GM12891 (cell line): ENCODE data around the gene HOXD10.

ENCODE experiments used
- DNase-seq: peaks from one replicate; pipeline ENCODE4 v3.0.0; 2011; ENCODE audit warnings: low spot score; ENCODE audit not compliant: insufficient read length
- FAIRE-seq: peaks from 2 replicates; lab custom pipeline; 2011; peaks lifted over from hg19 to GRCh38; lab: Jason Lieb, UNC
- PAX5 ChIP-seq: IDR thresholded peaks from 2 replicates; pipeline ENCODE4 v1.6.1; 2011; ENCODE audit warnings: low read length, moderate library complexity, mild to moderate bottlenecking; ENCODE audit not compliant: insufficient read depth, severe bottlenecking
- POLR2A ChIP-seq: IDR thresholded peaks from 2 replicates; pipeline ENCODE4 v1.6.1; 2011; ENCODE audit warnings: low read depth, low read length, control low read depth
- POLR2AphosphoS5 ChIP-seq: IDR thresholded peaks from 2 replicates; pipeline ENCODE4 v1.6.1; 2011; ENCODE audit warnings: low read depth, low read length, control low read depth
- POU2F2 ChIP-seq: IDR thresholded peaks from 2 replicates; pipeline ENCODE4 v1.6.1; 2011; ENCODE audit warnings: low read depth, mild to moderate bottlenecking, control low read depth, low read length, moderate library complexity
- SPI1 ChIP-seq: IDR thresholded peaks from 2 replicates; pipeline ENCODE4 v1.6.1; 2011; ENCODE audit warnings: low read depth, low read length, control low read depth
- TAF1 ChIP-seq: IDR thresholded peaks from 2 replicates; pipeline ENCODE4 v1.6.1; 2011; ENCODE audit warnings: low read depth, low read length, control low read depth

Gene HOXD10

GRCh38 chr2:176120364-176121189 lies 4.0 kb downstream of the HOXD10 start:
- TF ChIP-seq TAF1 (no peak), SPI1 (no peak), POLR2A (no peak), POLR2AphosphoS5 (no peak), PAX5 (no peak), POU2F2 (no peak)
- DNase-seq, result no peak
- no peak for FAIRE-seq

- DNase-seq, result no peak
- no peak for FAIRE-seq
- TF ChIP-seq PAX5, result no peak
- TF ChIP-seq POU2F2, result no peak
- no peak for TF ChIP-seq TAF1
- no peak for TF ChIP-seq POLR2A
- no peak for TF ChIP-seq POLR2AphosphoS5
- TF ChIP-seq SPI1, result no peak
Observed at GRCh38 chr2:176121190-176122051, 4.8 kb downstream of the HOXD10 start.

- TF ChIP-seq TAF1 (no peak), POLR2AphosphoS5 (no peak), POU2F2 (no peak), SPI1 (no peak), PAX5 (no peak), POLR2A (no peak)
- no peak for DNase-seq
- no peak for FAIRE-seq
Observed at GRCh38 chr2:176122052-176122682, 5.6 kb downstream of the HOXD10 start.

- no peak for FAIRE-seq
- no peak for DNase-seq
- no peak for TF ChIP-seq POLR2A
- TF ChIP-seq PAX5, result no peak
- no peak for TF ChIP-seq TAF1
- TF ChIP-seq POLR2AphosphoS5, result no peak
- no peak for TF ChIP-seq POU2F2
Observed at GRCh38 chr2:176122683-176123410, 6.3 kb downstream of the HOXD10 start, which contains the start of gene HOXD9. Gene HOXD9, plus strand, starts transcription at chr2:176122719. Its CDS starts 50 bp downstream, at chr2:176122769.

- FAIRE-seq (no peak), DNase-seq (no peak)
- TF ChIP-seq POLR2AphosphoS5 (no peak), PAX5 (no peak), TAF1 (no peak), POU2F2 (no peak), POLR2A (no peak), SPI1 (no peak)
Observed at GRCh38 chr2:176123411-176124109, 7.0 kb downstream of the HOXD10 start.

GRCh38 chr2:176124110-176124946 lies 7.8 kb downstream of the HOXD10 start:
- DNase-seq (no peak), FAIRE-seq (no peak)
- TF ChIP-seq SPI1 (no peak), POLR2A (no peak), TAF1 (no peak), PAX5 (no peak)

- FAIRE-seq, result no peak
- DNase-seq, result no peak
- no peak for TF ChIP-seq PAX5
- TF ChIP-seq POU2F2, result no peak
- no peak for TF ChIP-seq TAF1
- no peak for TF ChIP-seq POLR2A
- TF ChIP-seq POLR2AphosphoS5, result no peak
- TF ChIP-seq SPI1, result no peak
Observed at GRCh38 chr2:176124947-176125771, 8.6 kb downstream of the HOXD10 start.

GRCh38 chr2:176125772-176126054 lies 9.1 kb downstream of the HOXD10 start:
- no peak for DNase-seq
- FAIRE-seq, result no peak
- no peak for TF ChIP-seq POU2F2
- TF ChIP-seq SPI1, result 0 out of 2 replicates have a peak, but pooled peaks have one; percentile 10
- TF ChIP-seq POLR2AphosphoS5, result no peak
